Kidney (tissue), 14 donors: Measurements from ENCODE around the gene JADE2. TPM values are rescaled to one million over a fixed set of nuclear protein-coding genes. Genes with fewer than 3 reads are reported as not detected.

Experiments
- DNase-seq, 5 donors: peaks; one replicate each; pipeline ENCODE4 v3.0.0-alpha.2; 2013 to 2020
- FAIRE-seq: peaks from 2 replicates; lab custom pipeline; 2012; peaks lifted over from hg19 to GRCh38; lab: Jason Lieb, UNC
- H3K27ac ChIP-seq, 2 donors: one replicate each; pipeline ENCODE4 v1.7.0; 2013; ENCODE audit warnings: low read depth in 2 of 2, low read length in 2 of 2, inconsistent platforms in 1 of 2
- H3K27me3 ChIP-seq: one replicate; pipeline ENCODE4 v1.7.1; 2013; ENCODE audit warnings: low read length, inconsistent platforms; ENCODE audit not compliant: control insufficient read depth, insufficient read depth
- H3K36me3 ChIP-seq, 3 donors: one replicate each; pipeline versions ENCODE4 v1.7.0 to v1.7.1; 2013; ENCODE audit warnings: low read length in 3 of 3, control low read depth in 1 of 3, inconsistent platforms in 1 of 3; ENCODE audit not compliant: insufficient read depth in 3 of 3, control insufficient read depth in 2 of 3
- H3K4me1 ChIP-seq, 3 donors: one replicate each; pipeline versions ENCODE4 v1.7.0 to v1.7.1; 2013; ENCODE audit warnings: low read length in 3 of 3, inconsistent platforms in 1 of 3, low read depth in 1 of 3; ENCODE audit not compliant: control insufficient read depth in 2 of 3, insufficient read depth in 2 of 3
- H3K4me3 ChIP-seq, 3 donors: one replicate each; pipeline versions ENCODE4 v1.7.0 to v1.8.1; 2013; ENCODE audit warnings: low read length in 3 of 3, control low read depth in 1 of 3, inconsistent platforms in 1 of 3
- H3K9ac ChIP-seq, 3 donors: one replicate each; pipeline versions ENCODE4 v1.7.0 to v1.7.1; 2013; ENCODE audit warnings: low read length in 3 of 3, control low read depth in 1 of 3, inconsistent platforms in 1 of 3
- H3K9me3 ChIP-seq, 3 donors: one replicate each; pipeline versions ENCODE4 v1.7.0 to v1.7.1; 2013; ENCODE audit warnings: low read length in 3 of 3, control low read depth in 1 of 3, inconsistent platforms in 1 of 3; ENCODE audit not compliant: control insufficient read depth in 2 of 3, insufficient read depth in 1 of 3
- CTCF ChIP-seq: IDR thresholded peaks from 3 replicates; pipeline ENCODE4 v1.5.1; 2012; ENCODE audit warnings: mild to moderate bottlenecking, moderate library complexity, borderline replicate concordance; ENCODE audit not compliant: insufficient read depth; ENCODE audit errors: extremely low read depth
- intact Hi-C: fragments of 100-400 bp; cut with DNase I; formaldehyde crosslinking; loops from one replicate; pipeline ENCODE4 v1.11.1; 2022
- polyA plus RNA-seq: library from polyadenylated mRNA; stranded (reverse); fragments of 350-450 nt; fragmentation: Illumina TruSeq; extraction: RNeasy Lipid Tissue Mini Kit (QIAGEN cat#74804); gene quantifications from one replicate; pipeline ENCODE4 v1.2.3, GENCODE V29; 2014; ENCODE audit warnings: low read depth, low replicate concordance; ENCODE audit not compliant: insufficient read depth
- total RNA-seq: library from RNA; stranded (reverse); fragmentation: NEBNext Ultra II Directional; extraction: Animal tissue kit (Norgen Biotek cat#: 25700); gene quantifications from one replicate; pipeline ENCODE4 v1.2.1, GENCODE V29; 2021
- donor health status: control.
- donor health status: control.
- donor health status: control.
- donor health status: control.
- donor health status: control.
- donor health status: DM: yes; HTN: yes; CAD: no.
- donor health status: Normal renal cell carcinoma (clear cell type).

The JADE2 gene
- total and polyA plus RNA-seq, 2 donors from 2014 or later: 9.2 to 99.6 TPM

GRCh38 chr5:134579284-134579771 lies 53.9 kb downstream of the JADE2 start:
- FAIRE-seq (no peak), DNase-seq (no peak)
- Histone ChIP-seq H3K4me3 (no peak overlapping the region), H3K9me3 (no peaks in the 10 kb centered on the region), H3K36me3 (peaks cover 0 to 49% (median 18%) of the 10 kb centered on the region in 3 donors), H3K4me1 (peaks cover 0 to 20% (median 15%) of the 10 kb centered on the region in 3 donors), H3K9ac (no peak overlapping the region), H3K27ac (no peak overlapping the region), H3K27me3 (no peaks in the 10 kb centered on the region)
- intact Hi-C loops: no loop called here
- no peak for TF ChIP-seq CTCF

- DNase-seq (peak in 1 of 5 donors; percentile 22), FAIRE-seq (no peak)
- Histone ChIP-seq H3K9me3 (no peaks in the 10 kb centered on the region), H3K27me3 (no peaks in the 10 kb centered on the region), H3K9ac (no peak overlapping the region), H3K27ac (no peak overlapping the region), H3K4me1 (peaks cover 0 to 20% (median 15%) of the 10 kb centered on the region in 3 donors), H3K36me3 (peaks cover 0 to 42% (median 11%) of the 10 kb centered on the region in 3 donors), H3K4me3 (no peak overlapping the region)
- intact Hi-C loops: loop anchor here (5.0 kb wide), 1 partner anchor 273 kb away; no protein-coding TSS in a partner anchor
- TF ChIP-seq CTCF: no peak
These were observed 54.6 kb downstream of the JADE2 start for GRCh38 chr5:134580001-134580460.

- TF ChIP-seq CTCF: no peak
- intact Hi-C loops: loop anchor here (5.0 kb wide), 1 partner anchor 274 kb away; no protein-coding TSS in a partner anchor
- Histone ChIP-seq H3K4me3 (no peak overlapping the region), H3K4me1 (peaks cover 0 to 18% (median 10%) of the 10 kb centered on the region in 3 donors), H3K36me3 (peaks cover 0 to 29% (median 7%) of the 10 kb centered on the region in 3 donors), H3K9me3 (no peaks in the 10 kb centered on the region), H3K27me3 (no peaks in the 10 kb centered on the region), H3K9ac (no peak overlapping the region), H3K27ac (no peak overlapping the region)
- no peak for FAIRE-seq
- peak in 4 of 5 donors; percentile 19 to 78 (median 32) for DNase-seq
These were observed 55.9 kb downstream of the JADE2 start for GRCh38 chr5:134581241-134581981.
